T-helper 2 cell treated with Interferon-gamma antibody and Interleukin-4, amounts not matched to agents 5 μg/mL and 100 μg/mL, for 36 hours (primary cell): ENCODE data around the gene MAGI1.

ENCODE experiments used
- DNase-seq: peaks from one replicate; pipeline ENCODE4 v3.0.0; 2021; ENCODE audit warnings: low spot score
- H3K27ac Mint-ChIP-seq: one replicate; pipeline ENCODE4 v1.8.0; 2021; ENCODE audit warnings: mild to moderate bottlenecking, mixed read lengths
- H3K27me3 Mint-ChIP-seq: one replicate; pipeline ENCODE4 v1.8.0; 2021; ENCODE audit warnings: low read depth, mixed read lengths
- H3K36me3 Mint-ChIP-seq: one replicate; pipeline ENCODE4 v1.8.0; 2021; ENCODE audit warnings: low read depth, mixed read lengths
- H3K4me1 Mint-ChIP-seq: one replicate; pipeline ENCODE4 v1.8.0; 2021; ENCODE audit warnings: low read depth, mixed read lengths
- H3K4me3 Mint-ChIP-seq: one replicate; pipeline ENCODE4 v1.8.0; 2022; ENCODE audit warnings: mild to moderate bottlenecking, moderate library complexity, mixed read lengths
- H3K9me3 Mint-ChIP-seq: one replicate; pipeline ENCODE4 v1.8.0; 2021; ENCODE audit warnings: mixed read lengths

The MAGI1 gene

DNA sequence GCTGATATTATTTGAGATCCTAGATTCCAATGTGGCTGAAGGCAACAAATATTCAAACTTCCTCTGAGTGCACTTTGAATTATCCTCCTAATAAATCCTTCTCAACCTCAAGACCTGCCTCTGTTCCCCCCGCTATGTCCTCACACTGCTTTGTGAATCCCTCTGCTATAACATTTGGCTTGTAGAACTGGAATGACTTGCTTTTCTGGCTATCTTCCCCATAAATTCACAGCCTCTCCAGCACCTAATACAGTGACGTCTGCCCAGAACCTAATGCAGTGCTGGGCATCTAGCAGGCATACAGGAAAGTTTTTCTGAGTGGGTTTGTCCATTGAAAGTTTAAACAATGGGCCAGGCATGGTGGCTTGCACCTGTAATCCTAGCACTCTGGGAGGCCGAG lies 707.0 kb downstream of the MAGI1 start:
- Mint-ChIP-seq H3K36me3 (no peaks in the 10 kb centered on the region), H3K4me1 (no peaks in the 10 kb centered on the region), H3K27me3 (no peaks in the 10 kb centered on the region), H3K4me3 (no peak overlapping the region), H3K9me3 (peaks cover 19% of the 10 kb centered on the region), H3K27ac (no peak overlapping the region)
- DNase-seq: no peak

DNA sequence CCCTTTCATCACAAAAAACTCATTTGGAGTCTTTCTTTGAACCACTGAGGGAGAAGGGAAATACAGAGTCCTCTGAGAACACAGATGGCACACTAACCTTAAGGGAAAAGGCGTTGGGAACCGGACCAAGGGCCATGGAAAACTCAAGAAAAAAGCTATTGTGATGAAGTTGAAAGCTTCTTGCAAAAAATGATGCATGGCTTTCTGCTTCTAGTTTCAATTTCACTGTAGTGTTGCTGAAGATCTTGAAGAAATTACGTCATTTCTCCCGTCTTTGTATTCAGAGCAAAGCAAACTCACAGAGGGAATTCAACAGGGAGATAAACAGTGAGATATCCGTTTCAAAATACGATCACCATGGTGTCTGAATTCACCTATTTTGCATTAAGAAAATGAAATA lies 708.6 kb downstream of the MAGI1 start:
- Mint-ChIP-seq H3K27me3 (no peaks in the 10 kb centered on the region), H3K36me3 (no peaks in the 10 kb centered on the region), H3K4me1 (no peaks in the 10 kb centered on the region), H3K27ac (no peak overlapping the region), H3K9me3 (peaks cover 16% of the 10 kb centered on the region), H3K4me3 (no peak overlapping the region)
- no peak for DNase-seq

DNA sequence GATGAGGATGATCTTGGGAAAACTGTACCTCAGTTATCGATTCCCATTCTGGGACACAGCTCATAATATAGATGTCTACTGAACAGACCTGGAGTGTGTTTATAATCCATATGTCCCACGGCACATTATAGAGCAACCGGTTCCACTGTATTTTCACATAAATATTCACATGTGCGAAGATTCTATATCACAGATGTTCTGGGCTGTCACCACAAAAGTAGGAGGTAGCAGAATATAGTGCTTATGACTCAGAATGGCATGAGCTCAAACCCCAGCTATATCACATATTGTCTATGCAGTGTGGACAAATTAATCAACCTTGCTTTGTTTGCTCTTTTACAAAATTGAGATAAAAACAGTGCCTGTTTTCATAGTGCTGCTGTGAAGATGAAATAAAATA lies 710.6 kb downstream of the MAGI1 start:
- Mint-ChIP-seq H3K9me3 (peaks cover 12% of the 10 kb centered on the region), H3K27ac (no peak overlapping the region), H3K4me1 (no peaks in the 10 kb centered on the region), H3K36me3 (no peaks in the 10 kb centered on the region), H3K27me3 (no peaks in the 10 kb centered on the region), H3K4me3 (no peak overlapping the region)
- no peak for DNase-seq

DNA sequence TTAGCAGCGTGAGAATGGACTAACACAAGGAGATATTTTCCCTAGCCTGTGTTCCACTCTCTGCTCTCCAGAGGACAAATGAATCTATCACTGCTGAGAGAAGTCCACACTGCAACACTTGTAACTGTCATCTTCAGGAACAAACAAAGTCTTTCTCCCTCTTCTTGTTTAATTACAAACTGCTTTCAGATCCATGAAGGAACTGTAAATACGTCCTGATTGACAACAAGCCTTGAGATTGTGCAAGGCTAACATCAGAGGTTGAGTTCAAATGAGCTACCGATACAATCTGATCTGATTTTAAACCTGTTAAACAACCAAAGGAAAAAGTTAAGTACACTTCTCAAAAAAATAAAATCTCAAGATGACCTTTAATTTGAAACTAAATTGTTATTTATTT lies 712.1 kb downstream of the MAGI1 start:
- no peaks in the 10 kb centered on the region for H3K36me3 Mint-ChIP-seq
- H3K27me3 Mint-ChIP-seq: no peaks in the 10 kb centered on the region
- no peaks in the 10 kb centered on the region for H3K4me1 Mint-ChIP-seq
- H3K27ac Mint-ChIP-seq: no peak overlapping the region
- H3K9me3 Mint-ChIP-seq: peaks cover 18% of the 10 kb centered on the region
- H3K4me3 Mint-ChIP-seq: no peak overlapping the region
- no peak for DNase-seq

DNA sequence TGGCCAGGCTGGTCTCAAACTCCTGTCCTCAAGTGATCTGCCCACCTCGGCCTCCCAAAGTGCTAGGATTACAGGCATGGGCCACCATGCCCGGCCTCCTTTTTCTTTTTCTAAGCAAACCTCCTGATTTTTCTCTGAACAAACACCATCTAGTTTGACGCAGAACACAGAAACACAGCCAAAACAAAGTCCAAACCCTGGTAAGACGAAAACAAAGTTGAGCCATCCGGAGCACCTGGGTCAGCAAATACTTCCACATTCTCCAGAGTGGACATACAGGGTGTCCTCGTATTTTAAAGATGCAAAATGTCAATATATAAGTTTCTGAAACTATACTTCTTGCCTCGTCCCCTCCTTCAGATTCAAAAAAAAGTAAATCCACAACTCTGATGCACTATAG lies 715.8 kb downstream of the MAGI1 start:
- Mint-ChIP-seq H3K36me3 (no peaks in the 10 kb centered on the region), H3K4me1 (no peaks in the 10 kb centered on the region), H3K27ac (no peak overlapping the region), H3K9me3 (peaks cover 16% of the 10 kb centered on the region), H3K4me3 (no peak overlapping the region), H3K27me3 (no peaks in the 10 kb centered on the region)
- no peak for DNase-seq

DNA sequence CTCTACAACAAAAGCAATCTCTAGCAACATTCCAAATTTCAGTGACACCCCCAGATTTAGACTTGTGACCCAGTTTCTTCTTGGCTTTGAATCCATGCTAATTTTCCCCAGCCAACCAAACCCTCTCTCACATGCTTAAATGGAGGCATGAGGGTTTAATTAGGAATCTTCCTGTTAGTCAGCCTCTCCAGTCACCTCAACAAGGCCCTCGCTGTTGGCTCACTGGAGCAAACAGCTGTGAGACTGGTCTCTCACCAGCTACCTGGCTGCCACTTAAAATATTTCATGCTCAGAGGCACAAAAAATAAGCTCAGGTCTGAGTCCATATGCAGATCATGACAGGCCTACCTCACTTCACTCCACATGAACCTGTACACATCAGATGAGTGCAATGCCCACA lies 720.5 kb downstream of the MAGI1 start:
- no peak for DNase-seq
- H3K36me3 Mint-ChIP-seq: no peaks in the 10 kb centered on the region
- H3K4me1 Mint-ChIP-seq: no peaks in the 10 kb centered on the region
- H3K9me3 Mint-ChIP-seq: peaks cover 32% of the 10 kb centered on the region
- no peak overlapping the region for H3K4me3 Mint-ChIP-seq
- no peaks in the 10 kb centered on the region for H3K27me3 Mint-ChIP-seq
- no peak overlapping the region for H3K27ac Mint-ChIP-seq

DNA sequence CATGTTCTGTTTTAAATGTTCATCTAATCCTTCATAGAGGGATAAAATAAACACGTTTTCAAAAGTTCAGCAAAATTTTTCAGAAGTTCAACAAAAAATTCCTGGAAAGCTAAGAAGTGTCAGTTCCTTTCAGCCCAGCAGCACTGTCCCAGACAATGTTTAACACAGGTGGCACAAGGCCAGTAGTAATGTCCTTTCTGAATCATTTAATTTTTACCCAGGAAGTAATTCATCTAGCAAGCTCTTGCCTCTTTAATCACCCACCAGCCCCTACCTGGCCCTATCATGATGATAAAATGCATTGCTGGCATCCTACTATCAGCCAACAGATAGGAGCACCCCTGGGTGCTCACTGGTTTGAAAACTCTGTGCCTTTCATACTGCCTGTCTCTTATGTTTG lies 723.8 kb downstream of the MAGI1 start:
- Mint-ChIP-seq H3K27ac (no peak overlapping the region), H3K27me3 (no peaks in the 10 kb centered on the region), H3K9me3 (peaks cover 21% of the 10 kb centered on the region), H3K4me3 (no peak overlapping the region), H3K36me3 (no peaks in the 10 kb centered on the region), H3K4me1 (no peaks in the 10 kb centered on the region)
- no peak for DNase-seq

DNA sequence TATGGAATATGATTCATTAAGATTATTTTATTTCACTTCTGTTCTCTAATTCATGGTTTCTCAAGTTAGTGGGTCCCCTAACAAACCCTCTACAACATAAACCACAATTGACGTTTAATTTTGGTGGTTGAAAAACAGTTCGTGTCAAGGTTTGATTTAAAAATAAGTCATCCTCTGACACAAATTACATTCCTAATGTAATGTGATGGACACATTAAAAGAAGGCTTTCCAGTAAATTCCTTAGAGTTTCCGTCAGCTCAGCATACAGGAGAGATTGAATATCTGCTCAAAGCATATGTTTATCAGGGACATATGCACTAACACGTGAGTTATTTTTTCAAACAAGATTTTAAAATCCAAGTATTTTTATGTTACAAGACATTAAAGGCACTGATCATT lies 724.4 kb downstream of the MAGI1 start:
- Mint-ChIP-seq H3K9me3 (peaks cover 21% of the 10 kb centered on the region), H3K27me3 (no peaks in the 10 kb centered on the region), H3K36me3 (no peaks in the 10 kb centered on the region), H3K4me3 (no peak overlapping the region), H3K4me1 (no peaks in the 10 kb centered on the region), H3K27ac (no peak overlapping the region)
- DNase-seq: no peak

DNA sequence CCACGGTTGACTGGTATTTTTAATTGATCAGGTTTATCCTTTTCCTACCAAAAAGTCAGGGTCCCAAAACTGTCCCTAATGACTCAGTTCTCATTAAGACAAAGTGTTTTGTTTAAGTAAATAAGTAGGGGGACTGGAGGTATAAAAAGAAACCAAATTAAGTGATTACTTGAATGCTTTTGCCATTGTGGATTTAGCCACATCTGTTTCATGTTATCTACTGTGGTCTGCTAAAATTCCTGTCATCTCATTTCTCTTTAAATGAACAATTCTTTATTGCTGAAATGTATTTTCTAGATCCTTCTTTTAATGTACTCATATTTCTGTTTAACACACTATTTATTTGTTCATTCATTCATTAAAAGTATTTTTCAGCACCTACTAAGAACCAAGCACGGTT lies 725.1 kb downstream of the MAGI1 start:
- DNase-seq: no peak
- H3K4me1 Mint-ChIP-seq: no peaks in the 10 kb centered on the region
- H3K27me3 Mint-ChIP-seq: no peaks in the 10 kb centered on the region

DNA sequence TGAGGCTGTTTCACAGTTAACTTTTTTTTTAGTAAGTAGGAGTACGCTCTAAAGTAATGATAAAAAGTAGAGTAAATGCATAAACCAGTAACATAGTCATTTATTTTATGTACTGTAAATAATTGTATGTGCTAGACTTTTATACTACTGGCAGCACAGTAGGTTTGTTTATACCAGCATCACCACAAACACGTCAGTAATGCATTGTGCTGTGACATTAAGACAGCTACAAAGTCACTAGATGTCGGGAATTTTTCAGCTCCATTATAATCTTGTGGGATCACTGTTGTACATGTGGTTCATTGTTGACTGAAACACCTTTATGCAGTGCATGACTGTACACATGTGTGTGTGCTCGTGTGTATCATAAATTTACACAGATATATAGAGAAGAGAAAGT lies 732.9 kb downstream of the MAGI1 start:
- Mint-ChIP-seq H3K27ac (no peak overlapping the region), H3K4me3 (no peak overlapping the region), H3K27me3 (no peaks in the 10 kb centered on the region), H3K9me3 (no peaks in the 10 kb centered on the region), H3K36me3 (no peaks in the 10 kb centered on the region), H3K4me1 (no peaks in the 10 kb centered on the region)
- DNase-seq: no peak

More for the DNA sequence above, 725.1 kb downstream of the MAGI1 start:
- H3K27ac Mint-ChIP-seq: no peak overlapping the region
- H3K4me3 Mint-ChIP-seq: no peak overlapping the region
- H3K9me3 Mint-ChIP-seq: peaks cover 21% of the 10 kb centered on the region
- no peaks in the 10 kb centered on the region for H3K36me3 Mint-ChIP-seq
